ENCODE measurements around the gene APP.
A peak's percentile ranks its signal among the peaks of the same experiment; 100 is the strongest.

Gene APP

DNA sequence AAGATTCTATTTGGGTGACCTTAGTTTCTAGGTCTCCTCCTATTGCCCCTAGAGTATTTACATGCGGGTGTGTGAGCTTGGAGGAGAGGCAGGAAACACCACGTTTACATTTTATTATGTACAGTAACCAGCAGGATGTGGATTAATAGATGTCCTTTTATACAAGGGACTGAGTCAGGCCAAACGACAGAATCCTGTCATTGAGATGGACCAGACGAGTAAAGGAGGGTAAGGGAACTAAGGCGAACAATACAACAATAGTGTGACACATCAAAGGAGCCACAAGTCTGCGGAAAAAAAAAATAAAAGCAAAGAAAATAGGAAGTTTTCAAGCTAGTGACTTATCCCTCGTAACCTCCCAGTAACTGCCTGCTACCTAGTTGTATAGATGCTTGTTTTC is 284.7 kb downstream of the APP start:
- TF ChIP-seq, protein P1, sequence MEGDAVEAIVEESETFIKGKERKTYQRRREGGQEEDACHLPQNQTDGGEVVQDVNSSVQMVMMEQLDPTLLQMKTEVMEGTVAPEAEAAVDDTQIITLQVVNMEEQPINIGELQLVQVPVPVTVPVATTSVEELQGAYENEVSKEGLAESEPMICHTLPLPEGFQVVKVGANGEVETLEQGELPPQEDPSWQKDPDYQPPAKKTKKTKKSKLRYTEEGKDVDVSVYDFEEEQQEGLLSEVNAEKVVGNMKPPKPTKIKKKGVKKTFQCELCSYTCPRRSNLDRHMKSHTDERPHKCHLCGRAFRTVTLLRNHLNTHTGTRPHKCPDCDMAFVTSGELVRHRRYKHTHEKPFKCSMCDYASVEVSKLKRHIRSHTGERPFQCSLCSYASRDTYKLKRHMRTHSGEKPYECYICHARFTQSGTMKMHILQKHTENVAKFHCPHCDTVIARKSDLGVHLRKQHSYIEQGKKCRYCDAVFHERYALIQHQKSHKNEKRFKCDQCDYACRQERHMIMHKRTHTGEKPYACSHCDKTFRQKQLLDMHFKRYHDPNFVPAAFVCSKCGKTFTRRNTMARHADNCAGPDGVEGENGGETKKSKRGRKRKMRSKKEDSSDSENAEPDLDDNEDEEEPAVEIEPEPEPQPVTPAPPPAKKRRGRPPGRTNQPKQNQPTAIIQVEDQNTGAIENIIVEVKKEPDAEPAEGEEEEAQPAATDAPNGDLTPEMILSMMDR (IDR thresholded peaks at IDR 0.05; ENCODE audit: insufficient read depth, missing control alignments), result no peak
- DNase-seq (ENCODE audit: insufficient read length, low spot score), result no peak
- FAIRE-seq, result no peak

- DNase-seq (ENCODE audit: insufficient read length, low spot score), result no peak
- TF ChIP-seq, protein P1 (IDR thresholded peaks at IDR 0.05; ENCODE audit: insufficient read depth, missing control alignments), result no peak
- FAIRE-seq, result no peak
Measured at GRCh38 chr21:25885405-25885804, 285.2 kb downstream of the APP start.

DNA sequence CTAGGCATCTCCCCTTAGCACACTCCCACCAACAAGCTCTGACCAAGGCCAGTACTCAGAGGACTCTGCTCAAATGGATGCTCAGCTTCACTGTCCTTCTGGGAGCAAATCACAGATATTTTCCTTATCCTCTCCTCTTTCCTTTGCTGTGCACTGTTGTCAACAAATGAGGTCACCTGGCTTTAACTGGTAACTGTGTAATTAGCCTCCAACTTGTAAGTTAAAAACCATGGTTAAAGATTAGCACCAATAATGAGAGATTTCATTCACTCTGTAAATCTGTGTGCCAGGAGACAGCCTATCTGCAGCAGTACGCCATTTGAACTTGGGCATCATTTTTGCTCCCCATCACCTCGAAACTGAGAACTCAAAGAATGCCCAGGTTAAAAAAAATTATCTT is 286.3 kb downstream of the APP start:
- FAIRE-seq, result no peak
- TF ChIP-seq, protein P1 (IDR thresholded peaks at IDR 0.05; ENCODE audit: insufficient read depth, missing control alignments), result no peak
- DNase-seq (ENCODE audit: insufficient read length, low spot score), result no peak

GRCh38 chr21:25881524-25882376 is 288.8 kb downstream of the APP start:
- peak; percentile 49 for DNase-seq (ENCODE audit: insufficient read length, low spot score)
- no peak for FAIRE-seq
- TF ChIP-seq, protein P1 (IDR thresholded peaks at IDR 0.05; ENCODE audit: insufficient read depth, missing control alignments), result peak; percentile 86

- FAIRE-seq (no peak), DNase-seq (ENCODE audit: insufficient read length, low spot score) (no peak)
- TF ChIP-seq, protein P1 (IDR thresholded peaks at IDR 0.05; ENCODE audit: insufficient read depth, missing control alignments), result no peak
Measured at GRCh38 chr21:25879203-25879602, 291.4 kb downstream of the APP start.

DNA sequence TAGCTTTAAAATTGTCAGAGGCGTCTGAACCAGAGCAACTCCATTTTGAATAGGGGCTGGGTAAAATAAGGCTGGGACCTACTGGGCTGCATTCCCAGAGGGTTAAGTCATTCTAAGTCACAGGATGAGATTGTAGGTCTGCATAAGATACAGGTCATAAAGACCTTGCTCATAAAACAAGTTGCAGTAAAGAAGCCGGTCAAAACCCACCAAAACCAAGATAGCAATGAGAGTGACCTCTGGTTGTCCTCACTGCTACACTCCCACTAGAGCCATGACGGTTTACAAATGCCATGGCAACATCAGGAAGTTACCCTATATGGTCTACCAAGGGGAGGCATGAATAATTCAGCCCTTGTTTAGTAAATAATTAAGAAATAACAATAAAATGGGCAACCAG is 292.2 kb downstream of the APP start:
- FAIRE-seq (no peak), DNase-seq (ENCODE audit: insufficient read length, low spot score) (no peak)
- TF ChIP-seq, protein P1 (IDR thresholded peaks at IDR 0.05; ENCODE audit: insufficient read depth, missing control alignments), result no peak

DNA sequence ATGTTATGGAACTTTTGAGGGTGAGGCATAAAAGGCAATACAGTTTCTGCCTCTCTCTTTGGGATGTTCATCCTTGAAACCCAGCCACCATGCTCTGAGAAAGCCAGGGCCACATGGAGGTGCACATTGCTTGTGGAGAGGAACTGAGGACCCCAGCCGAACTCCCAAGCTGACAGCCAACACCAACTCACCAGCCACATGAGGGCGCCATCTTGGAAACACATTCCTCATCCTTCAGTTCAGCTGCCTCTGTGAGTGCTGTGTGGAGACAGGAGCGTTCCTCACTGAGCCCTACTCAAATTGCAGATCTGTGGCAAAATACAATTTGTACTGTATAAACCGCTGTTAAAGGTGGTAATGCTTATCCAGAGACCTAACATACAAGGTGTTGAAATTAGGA is 298.3 kb downstream of the APP start:
- FAIRE-seq, result no peak
- TF ChIP-seq, protein P1 (IDR thresholded peaks at IDR 0.05; ENCODE audit: insufficient read depth, missing control alignments), result no peak
- DNase-seq (ENCODE audit: insufficient read length, low spot score), result no peak

Data from D721Med (cell line).